Activated T-cell treated with anti-CD3 and anti-CD28 coated beads, Interleukin-2, amount 50 U/mL, for 72 hours (primary cell): ENCODE results near the gene RAB1A. TPM values are rescaled to one million over a fixed set of nuclear protein-coding genes. Genes with fewer than 3 reads are reported as not detected.
"Not testable (repeated sequence)": the region's sequence is repeated elsewhere in the genome, so short reads cannot be mapped to it uniquely, and the experiment has no call there.

Experiments used
- ATAC-seq, 2 donors: fragments of 150-1000 bp; cut with Tn5 transposase; replicated peaks in 1 of 2; 2 replicates each; pipeline ENCODE4 v1.10.0; 2021; ENCODE audit warnings: moderate library complexity in 2 of 2, mild to moderate bottlenecking in 1 of 2
- DNase-seq, 2 donors: peaks; one replicate each; pipeline ENCODE4 v3.0.0; 2021 to 2022; ENCODE audit warnings: mixed read lengths in 1 of 2
- H3K27ac Mint-ChIP-seq: one replicate; pipeline ENCODE4 v1.8.0; 2022; ENCODE audit warnings: mild to moderate bottlenecking, moderate library complexity, mixed read lengths
- H3K27me3 Mint-ChIP-seq: one replicate; pipeline ENCODE4 v1.8.0; 2022; ENCODE audit warnings: low read depth, mixed read lengths
- H3K36me3 Mint-ChIP-seq, 2 donors: one replicate each; pipeline ENCODE4 v1.8.0; 2022; ENCODE audit warnings: mixed read lengths in 2 of 2, mild to moderate bottlenecking in 1 of 2; ENCODE audit not compliant: insufficient read depth in 2 of 2
- H3K4me1 Mint-ChIP-seq: one replicate; pipeline ENCODE4 v1.8.0; 2022; ENCODE audit warnings: low read depth, mixed read lengths
- H3K4me3 Mint-ChIP-seq, 2 donors: one replicate each; pipeline ENCODE4 v1.8.0; 2022; ENCODE audit warnings: mild to moderate bottlenecking in 2 of 2, mixed read lengths in 2 of 2, moderate library complexity in 2 of 2
- H3K9me3 Mint-ChIP-seq, 2 donors: one replicate each; pipeline ENCODE4 v1.8.0; 2022; ENCODE audit warnings: mixed read lengths in 2 of 2
- total RNA-seq, 2 donors: library from RNA; stranded (reverse); gene quantifications; one replicate each; pipeline ENCODE4 v1.2.3, GENCODE V29; 2022

The RAB1A gene
- total RNA-seq, result 10 to 100 TPM; 85.3 to 90.8 TPM

- peak within 1 kb of the TSS; percentile 93 to 96 for H3K4me3 Mint-ChIP-seq
- ATAC-seq (peak; percentile 92 to 93), DNase-seq (peak; percentile 97 to 99)
- H3K36me3 Mint-ChIP-seq, result peaks cover 8 to 9% of the 10 kb centered on the region in 2 donors
- H3K27me3 Mint-ChIP-seq, result no peaks in the 10 kb centered on the region
- H3K27ac Mint-ChIP-seq, result peak within 1 kb of the TSS; percentile 98
- no peaks in the 10 kb centered on the region for H3K9me3 Mint-ChIP-seq
- peaks cover 46% of the 10 kb centered on the region for H3K4me1 Mint-ChIP-seq
Measured at GRCh38 chr2:65129826-65130663, at the start of gene RAB1A. RAB1A (minus strand) TSS chr2:65130106; CDS start chr2:65129915, 191 bp downstream.

GRCh38 chr2:65177751-65178442, 48.0 kb upstream of the RAB1A start:
- Mint-ChIP-seq H3K27ac (no peak overlapping the region), H3K9me3 (no peaks in the 10 kb centered on the region), H3K4me1 (no peaks in the 10 kb centered on the region), H3K36me3 (no peaks in the 10 kb centered on the region), H3K27me3 (peaks cover 9% of the 10 kb centered on the region), H3K4me3 (no peak overlapping the region)
- DNase-seq (no peak), ATAC-seq (no peak)

- DNase-seq (no peak), ATAC-seq (no peak)
- H3K27me3 Mint-ChIP-seq, result no peaks in the 10 kb centered on the region
- no peak overlapping the region for H3K4me3 Mint-ChIP-seq
- H3K36me3 Mint-ChIP-seq, result no peaks in the 10 kb centered on the region
- H3K4me1 Mint-ChIP-seq, result no peaks in the 10 kb centered on the region
- H3K9me3 Mint-ChIP-seq, result no peaks in the 10 kb centered on the region
- H3K27ac Mint-ChIP-seq, result no peak overlapping the region
Measured at GRCh38 chr2:65175894-65176530, 46.1 kb upstream of the RAB1A start.

- DNase-seq, H3K27me3 Mint-ChIP-seq, ATAC-seq, H3K9me3 Mint-ChIP-seq, H3K36me3 Mint-ChIP-seq, H3K4me1 Mint-ChIP-seq, H3K4me3 Mint-ChIP-seq, H3K27ac Mint-ChIP-seq: not testable (repeated sequence)
Measured at GRCh38 chr2:65174031-65174430, 44.1 kb upstream of the RAB1A start.

- H3K36me3 Mint-ChIP-seq, result no peaks in the 10 kb centered on the region
- H3K4me1 Mint-ChIP-seq, result no peaks in the 10 kb centered on the region
- ATAC-seq (no peak), DNase-seq (no peak)
- no peaks in the 10 kb centered on the region for H3K27me3 Mint-ChIP-seq
- no peak overlapping the region for H3K27ac Mint-ChIP-seq
- no peak overlapping the region for H3K4me3 Mint-ChIP-seq
- no peaks in the 10 kb centered on the region for H3K9me3 Mint-ChIP-seq
Measured at GRCh38 chr2:65172994-65173790, 43.3 kb upstream of the RAB1A start.

- not testable (repeated sequence) for H3K27ac Mint-ChIP-seq, H3K4me3 Mint-ChIP-seq, ATAC-seq, H3K36me3 Mint-ChIP-seq, H3K4me1 Mint-ChIP-seq, H3K27me3 Mint-ChIP-seq, H3K9me3 Mint-ChIP-seq, DNase-seq
Measured at GRCh38 chr2:65170611-65171477, 40.9 kb upstream of the RAB1A start.

GRCh38 chr2:65169760-65170136, 39.8 kb upstream of the RAB1A start:
- no peaks in the 10 kb centered on the region for H3K9me3 Mint-ChIP-seq
- H3K27me3 Mint-ChIP-seq, result no peaks in the 10 kb centered on the region
- H3K36me3 Mint-ChIP-seq, result no peaks in the 10 kb centered on the region
- H3K4me3 Mint-ChIP-seq, result no peak overlapping the region
- H3K27ac Mint-ChIP-seq, result no peak overlapping the region
- DNase-seq (no peak), ATAC-seq (no peak)
- no peaks in the 10 kb centered on the region for H3K4me1 Mint-ChIP-seq

DNA sequence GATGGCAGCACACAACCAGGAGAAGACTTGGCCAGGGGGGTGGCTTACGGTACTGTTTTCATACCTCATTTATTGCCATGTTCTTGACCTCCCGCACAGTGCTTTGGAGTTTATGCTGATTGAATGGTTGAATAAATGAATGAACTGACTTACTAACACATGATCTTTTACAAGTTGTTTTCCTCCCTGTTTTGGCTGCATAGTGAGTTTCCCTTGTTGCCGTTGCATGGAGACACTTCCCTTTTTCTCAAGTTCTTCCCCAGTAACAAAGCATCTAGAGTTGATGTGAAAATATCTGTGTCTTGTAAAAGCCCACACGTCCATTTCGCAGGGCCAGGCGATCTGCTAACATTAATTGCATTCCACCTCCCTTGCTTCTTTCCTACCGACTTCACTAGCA, 35.7 kb upstream of the RAB1A start:
- no peak for ATAC-seq
- Mint-ChIP-seq H3K36me3 (no peaks in the 10 kb centered on the region), H3K4me1 (peaks cover 10% of the 10 kb centered on the region), H3K9me3 (no peaks in the 10 kb centered on the region), H3K4me3 (no peak overlapping the region), H3K27me3 (no peaks in the 10 kb centered on the region), H3K27ac (no peak overlapping the region)
- DNase-seq, result no peak

DNA sequence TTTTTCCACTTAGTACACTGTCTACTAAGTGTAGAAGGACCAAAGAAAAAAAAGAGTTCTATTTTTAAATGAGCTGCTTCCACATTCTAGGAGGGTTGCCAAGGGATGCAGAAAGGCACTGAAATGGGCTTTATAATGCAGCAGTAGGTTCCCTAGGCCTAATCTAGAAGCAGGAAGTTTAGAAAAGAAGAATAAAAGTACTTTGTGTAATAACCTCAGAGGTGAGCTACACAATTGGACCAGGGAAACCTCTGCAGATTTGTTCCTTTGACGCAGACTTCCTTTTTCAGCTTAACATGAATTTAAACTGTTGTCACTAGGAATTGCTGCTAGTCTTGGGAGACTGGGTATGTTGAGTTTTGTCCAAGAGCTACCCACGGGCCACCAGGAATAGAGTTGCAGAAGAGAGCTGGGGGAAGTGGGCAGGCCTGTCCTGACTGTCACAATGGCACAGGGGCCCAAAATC, 34.6 kb upstream of the RAB1A start:
- no peak overlapping the region for H3K4me3 Mint-ChIP-seq

DNA sequence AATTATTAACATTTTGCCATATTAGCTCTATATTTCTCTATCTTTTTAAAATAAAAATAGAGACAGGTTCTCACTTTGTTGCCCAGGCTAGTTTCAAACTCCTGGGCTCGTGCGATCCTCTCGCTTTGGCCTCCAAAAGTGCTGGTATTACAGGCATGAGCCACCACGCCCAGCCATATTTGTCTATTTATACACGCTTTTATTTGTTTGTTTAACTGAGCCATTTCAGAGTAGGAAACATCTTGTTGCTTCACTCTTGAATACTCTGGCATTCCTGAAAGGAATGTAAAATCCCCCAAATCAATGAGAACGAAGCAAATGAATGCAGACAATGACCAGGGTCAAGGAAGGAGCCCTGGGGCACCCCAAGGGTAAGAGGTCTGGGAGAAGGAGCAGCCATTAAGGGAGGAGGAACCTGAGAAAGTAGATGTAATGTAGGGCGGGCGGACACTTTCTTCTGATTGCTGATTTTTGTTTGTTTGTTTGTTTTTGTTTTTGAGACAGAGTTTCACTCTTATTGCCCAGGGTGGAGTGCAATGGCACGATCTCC, 31.7 kb upstream of the RAB1A start:
- Mint-ChIP-seq H3K27me3 (no peaks in the 10 kb centered on the region), H3K36me3 (no peaks in the 10 kb centered on the region), H3K27ac (no peak overlapping the region), H3K4me3 (no peak overlapping the region), H3K4me1 (peaks cover 21% of the 10 kb centered on the region), H3K9me3 (no peaks in the 10 kb centered on the region)
- no peak for ATAC-seq
- DNase-seq, result no peak

More for the DNA sequence above, 34.6 kb upstream of the RAB1A start:
- Mint-ChIP-seq H3K9me3 (no peaks in the 10 kb centered on the region), H3K36me3 (no peaks in the 10 kb centered on the region), H3K4me1 (peaks cover 20% of the 10 kb centered on the region), H3K27me3 (no peaks in the 10 kb centered on the region), H3K27ac (no peak overlapping the region)
- ATAC-seq (no peak), DNase-seq (no peak)

DNA sequence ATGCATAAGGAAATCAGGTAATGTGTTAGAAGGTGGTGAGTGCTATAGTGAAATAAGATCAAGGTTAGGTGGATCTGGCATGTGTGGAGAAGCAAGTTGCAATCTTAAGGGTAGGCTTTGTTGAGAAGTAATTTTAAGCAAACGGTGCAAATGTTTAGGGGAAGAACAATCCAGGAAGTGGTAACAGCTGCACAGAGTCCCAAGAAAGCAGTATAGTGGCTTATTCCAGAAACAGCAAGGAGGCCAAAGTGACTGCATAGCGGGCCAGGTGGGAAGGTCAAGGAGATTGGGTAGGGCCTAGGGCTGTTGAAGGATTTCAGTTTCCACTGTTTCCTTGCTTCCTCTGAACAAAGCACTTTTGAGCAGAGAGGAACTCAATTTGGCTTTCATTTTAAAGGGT, 30.0 kb upstream of the RAB1A start:
- H3K4me1 Mint-ChIP-seq, result peaks cover 21% of the 10 kb centered on the region
- no peaks in the 10 kb centered on the region for H3K9me3 Mint-ChIP-seq
- H3K27ac Mint-ChIP-seq, result no peak overlapping the region
- DNase-seq (no peak), ATAC-seq (no peak)
- no peaks in the 10 kb centered on the region for H3K36me3 Mint-ChIP-seq
- peak overlapping the region in 1 of 2 donors; percentile 7 for H3K4me3 Mint-ChIP-seq
- no peaks in the 10 kb centered on the region for H3K27me3 Mint-ChIP-seq

DNA sequence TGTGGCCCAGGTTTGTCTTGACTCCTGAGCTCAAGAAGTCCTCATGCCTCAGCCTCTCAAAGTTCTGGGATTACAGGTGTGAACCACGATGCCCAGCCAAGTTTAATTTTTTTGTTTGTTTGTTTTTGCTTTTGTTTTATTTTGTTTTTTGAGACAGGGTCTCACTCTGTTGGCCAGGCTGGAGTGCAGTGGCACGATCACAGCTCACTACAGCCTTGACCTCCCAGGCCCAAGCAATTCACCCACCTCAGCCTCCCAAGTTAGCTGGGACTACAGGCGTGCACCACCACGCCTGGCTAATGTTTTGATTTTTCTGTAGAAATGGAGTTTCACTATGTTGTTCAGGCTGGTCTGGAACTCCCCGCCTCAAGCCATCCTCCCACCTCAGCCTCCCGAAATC, 29.4 kb upstream of the RAB1A start:
- DNase-seq (no peak), ATAC-seq (no peak)
- Mint-ChIP-seq H3K4me3 (no peak overlapping the region), H3K4me1 (peaks cover 21% of the 10 kb centered on the region), H3K9me3 (no peaks in the 10 kb centered on the region), H3K27ac (no peak overlapping the region), H3K36me3 (no peaks in the 10 kb centered on the region), H3K27me3 (no peaks in the 10 kb centered on the region)
